K562 (cell line): Measurements from ENCODE around the gene ELK1. TPM values are rescaled to one million over a fixed set of nuclear protein-coding genes. Genes with fewer than 3 reads are reported as not detected.

ENCODE experiments used
- ARID4B ChIP-seq: sonication (generic); formaldehyde crosslinking; IDR thresholded peaks from 2 replicates; pipeline ENCODE4 v1.8.0; 2022; ENCODE audit warnings: mild to moderate bottlenecking, missing genetic modification reagents
- CREB1 ChIP-seq, 2 experiments: sonication (generic) in 1 of 2; formaldehyde crosslinking in 1 of 2; IDR thresholded peaks; 2 replicates each; pipeline versions ENCODE4 v1.6.1 to v1.8.0; 2012 to 2022; ENCODE audit warnings: inconsistent platforms in 1 of 2, mild to moderate bottlenecking in 1 of 2, missing genetic modification reagents in 1 of 2, moderate library complexity in 1 of 2
- E2F1 ChIP-seq: sonication (generic); formaldehyde crosslinking; IDR thresholded peaks from 2 replicates; pipeline ENCODE4 v1.8.1; 2023; ENCODE audit warnings: mild to moderate bottlenecking, missing genetic modification reagents, moderate library complexity
- GTF2E2 ChIP-seq: fragments of 200-800 bp; sonication (Bioruptor generic); IDR thresholded peaks from 2 replicates; pipeline ENCODE4 v1.6.1; 2016; ENCODE audit warnings: missing genetic modification characterization, missing compliant biosample characterization
- HMGXB4 ChIP-seq: sonication (generic); formaldehyde crosslinking; IDR thresholded peaks from 2 replicates; pipeline ENCODE4 v1.8.1; 2023; ENCODE audit warnings: mild to moderate bottlenecking, missing genetic modification reagents
- IFI16 ChIP-seq: fragments of 250-450 bp; sonication (Bioruptor Pico); IDR thresholded peaks from 2 replicates; pipeline ENCODE4 v2.1.2; 2022; ENCODE audit warnings: mild to moderate bottlenecking, inconsistent platforms
- MIER1 ChIP-seq: fragments of 450-650 bp; IDR thresholded peaks from 2 replicates; pipeline ENCODE4 v1.6.1; 2016; ENCODE audit warnings: antibody characterized with exemption, mild to moderate bottlenecking, low read depth
- MLLT1 ChIP-seq, 2 experiments: fragments of 450-650 bp; IDR thresholded peaks; 2 replicates each; pipeline ENCODE4 v1.6.1; 2016
- MTF1 ChIP-seq: fragments of 250-450 bp; sonication (Bioruptor Pico); IDR thresholded peaks from 2 replicates; pipeline ENCODE4 v1.9.0; 2021; ENCODE audit warnings: moderate library complexity, mild to moderate bottlenecking, inconsistent platforms, borderline replicate concordance
- NR2C2 ChIP-seq, 2 experiments: fragments of 200-800 bp in 1 of 2; sonication (Bioruptor generic) in 1 of 2; sonication (generic) in 1 of 2; formaldehyde crosslinking in 1 of 2; IDR thresholded peaks; 2 replicates each; pipeline versions ENCODE4 v1.6.1 to v1.8.0; 2016 to 2022; ENCODE audit warnings: mild to moderate bottlenecking in 1 of 2, missing compliant biosample characterization in 1 of 2, missing genetic modification characterization in 1 of 2, missing genetic modification reagents in 1 of 2
- RB1 ChIP-seq: fragments of 450-650 bp; IDR thresholded peaks from 2 replicates; pipeline ENCODE4 v1.6.1; 2017; ENCODE audit warnings: low read depth, mild to moderate bottlenecking
- SIN3A ChIP-seq, 2 experiments: fragments of 150-350 bp in 1 of 2; IDR thresholded peaks; 2 replicates each; pipeline ENCODE4 v1.6.1; 2011 to 2016; ENCODE audit warnings: borderline replicate concordance in 2 of 2, low read depth in 2 of 2, low read length in 2 of 2, mild to moderate bottlenecking in 2 of 2, moderate library complexity in 2 of 2; ENCODE audit not compliant: control insufficient read depth in 1 of 2
- STAT5A ChIP-seq: IDR thresholded peaks from 2 replicates; pipeline ENCODE4 v1.6.1; 2012; ENCODE audit warnings: low read length, inconsistent platforms, borderline replicate concordance
- TCF7L2 ChIP-seq: fragments of 150-350 bp; IDR thresholded peaks from 2 replicates; pipeline ENCODE4 v1.6.1; 2016; ENCODE audit warnings: low read depth, mild to moderate bottlenecking, low read length, moderate library complexity
- THAP7 ChIP-seq: fragments of 250-450 bp; sonication (Bioruptor Pico); IDR thresholded peaks from 2 replicates; pipeline ENCODE4 v1.5.0; 2021
- polyA plus RNA-seq, 8 experiments: library from polyadenylated mRNA; depleted of rRNA in 4 of 8; stranded (reverse) in 5 of 8; unstranded in 3 of 8; fragments of >200 nt; fragmentation: Nextera tagmentation in 2 of 8; fragmentation: Illumina TruSeq in 1 of 8; extraction: Ambion mirVana in 2 of 8; extraction: Trizol in 1 of 8; gene quantifications; 2 replicates each; pipeline versions ENCODE4 v1.2.1 to v1.2.3, GENCODE V29; 2011 to 2014; ENCODE audit warnings: inconsistent platforms in 1 of 8, missing spikeins in 1 of 8
- total RNA-seq, 7 experiments: library from RNA; depleted of rRNA in 6 of 7; stranded (reverse); fragments of >200 nt in 6 of 7; fragmentation: Illumina TruSeq in 2 of 7; extraction: Trizol in 2 of 7; gene quantifications; 2 replicates each; pipeline versions ENCODE4 v1.2.1 to v1.2.3, GENCODE V29; 2011 to 2021; ENCODE audit warnings: low replicate concordance in 1 of 7

Gene ELK1
- total and polyA plus RNA-seq, 9 of the 15 experiments (the other 6 are each of a cell fraction or from before 2014, with no cell fraction given): 4.4 to 74.9 (median 26.5) TPM

- TF ChIP-seq SIN3A (IDR thresholded peaks at IDR 0.05; ENCODE audit: borderline replicate concordance in 2 of 2, control insufficient read depth in 1 of 2, low read depth in 2 of 2, low read length in 2 of 2): peak; percentile 62 to 63; a peak in 1 of 4 replicates
- TF ChIP-seq RB1: peak; percentile 94
- peak; percentile 76; the same call in 1 of the 2 replicates for TF ChIP-seq E2F1 (CRISPR knock-in tag)
- no peak for TF ChIP-seq GTF2E2
- TF ChIP-seq HMGXB4 (CRISPR knock-in tag): peak; percentile 75; the same call in 1 of the 2 replicates
- TF ChIP-seq MIER1: peak; percentile 83; the same call in 1 of the 2 replicates
- TF ChIP-seq NR2C2 (CRISPR knock-in tag; IDR thresholded peaks at IDR 0.05): peak; percentile 60; the same call in 1 of the 2 replicates
- peak; percentile 17; the same call in 1 of the 2 replicates for TF ChIP-seq NR2C2 (tag; IDR thresholded peaks at IDR 0.05)
- TF ChIP-seq IFI16: no peak
- TF ChIP-seq CREB1 (IDR thresholded peaks at IDR 0.05): peak; percentile 91
- peak; percentile 96 for TF ChIP-seq CREB1 (CRISPR knock-in tag; IDR thresholded peaks at IDR 0.05)
- TF ChIP-seq MTF1 (CRISPR knock-in tag): no peak
- no peak for TF ChIP-seq MLLT1 (IDR thresholded peaks at IDR 0.05)
- peak; percentile 13; the same call in 1 of the 2 replicates for TF ChIP-seq STAT5A
- TF ChIP-seq THAP7 (CRISPR knock-in tag): no peak
- TF ChIP-seq TCF7L2: peak; percentile 96
- peak; percentile 94 for TF ChIP-seq ARID4B (CRISPR knock-in tag)
Measured at GRCh38 chrX:47619486-47620302, 30.7 kb downstream of the ELK1 start, which contains the start of gene SYN1 (continued).
